GM13977 (cell line): Measurements from ENCODE around the gene SCFD2.

Experiments used
- DNase-seq: peaks from one replicate; pipeline ENCODE4 v3.0.0; 2012; ENCODE audit warnings: low spot score
- CTCF ChIP-seq: IDR thresholded peaks from 2 replicates; pipeline ENCODE4 v1.5.1; 2012; ENCODE audit warnings: mild to moderate bottlenecking, control low read depth; ENCODE audit not compliant: insufficient read depth; ENCODE audit errors: extremely low read depth, missing control alignments
- in situ Hi-C: fragments of 300-500 bp; cut with MboI; formaldehyde crosslinking; loops from one replicate; pipeline ENCODE4 v1.12.0; 2022; ENCODE audit warnings: low sequenced_read_pairs, low pct_unique_long_range_greater_than_20kb, mixed read lengths, inconsistent platforms; ENCODE audit not compliant: unreplicated experiment

The SCFD2 gene

GRCh38 chr4:52825460-52826090 lies 540.3 kb downstream of the SCFD2 start:
- no peak for TF ChIP-seq CTCF
- in situ Hi-C loops: no loop called here
- no peak for DNase-seq

- no peak for DNase-seq
- TF ChIP-seq CTCF: no peak
- in situ Hi-C loops: no loop called here
Observed at GRCh38 chr4:52824603-52825459, 541.0 kb downstream of the SCFD2 start.

- no peak for DNase-seq
- TF ChIP-seq CTCF: no peak
- in situ Hi-C loops: no loop called here
Observed at GRCh38 chr4:52824270-52824602, 541.6 kb downstream of the SCFD2 start.

- in situ Hi-C loops: no loop called here
- TF ChIP-seq CTCF: no peak
- no peak for DNase-seq
Observed at GRCh38 chr4:52823702-52824092, 542.2 kb downstream of the SCFD2 start.
